LNCaP clone FGC (cell line): ENCODE measurements around the gene ATP6V0B.

Experiments
- DNase-seq: peaks from one replicate; pipeline ENCODE4 v3.0.0-alpha.2; 2011; ENCODE audit warnings: low read depth
- H3K4me3 ChIP-seq: 2 replicates; pipeline ENCODE4 v1.5.1; 2011; ENCODE audit warnings: mild to moderate bottlenecking, low read depth, low read length, control low read depth
- CTCF ChIP-seq: IDR thresholded peaks from 2 replicates; pipeline ENCODE4 v1.5.1; 2012; ENCODE audit warnings: mild to moderate bottlenecking; ENCODE audit not compliant: control insufficient read depth, insufficient read depth; ENCODE audit errors: extremely low read depth

The ATP6V0B gene

GRCh38 chr1:43983253-43983899 is 8.6 kb downstream of the ATP6V0B start:
- DNase-seq: no peak
- no peak for TF ChIP-seq CTCF
- no peak overlapping the region for H3K4me3 ChIP-seq

GRCh38 chr1:43984855-43985254 is 10.1 kb downstream of the ATP6V0B start:
- no peak for DNase-seq
- H3K4me3 ChIP-seq: no peak overlapping the region
- no peak for TF ChIP-seq CTCF

GRCh38 chr1:43985984-43986595 is 11.3 kb downstream of the ATP6V0B start:
- DNase-seq: no peak
- no peak for TF ChIP-seq CTCF
- H3K4me3 ChIP-seq: no peak overlapping the region

GRCh38 chr1:43986712-43987111 is 12.0 kb downstream of the ATP6V0B start:
- H3K4me3 ChIP-seq: no peak overlapping the region
- no peak for TF ChIP-seq CTCF
- no peak for DNase-seq

GRCh38 chr1:43987159-43987902 is 12.6 kb downstream of the ATP6V0B start:
- DNase-seq: no peak
- no peak for TF ChIP-seq CTCF
- no peak overlapping the region for H3K4me3 ChIP-seq

GRCh38 chr1:43990271-43991199 is 15.8 kb downstream of the ATP6V0B start:
- no peak for DNase-seq
- peak overlapping the region; percentile 62 for H3K4me3 ChIP-seq
- TF ChIP-seq CTCF: peak; percentile 26; the same call in 1 of the 2 replicates
